Osteoblast (primary cell): ENCODE results near the gene DCK. TPM values are rescaled to one million over a fixed set of nuclear protein-coding genes. Genes with fewer than 3 reads are reported as not detected.
"Not testable (repeated sequence)": the region's sequence is repeated elsewhere in the genome, so short reads cannot be mapped to it uniquely, and the experiment has no call there.

Experiments
- DNase-seq: peaks from one replicate; pipeline ENCODE4 v3.0.0; 2011; ENCODE audit warnings: low spot score, mixed read lengths; ENCODE audit not compliant: insufficient read length; ENCODE audit errors: missing footprints
- H2AFZ ChIP-seq: 2 replicates; pipeline ENCODE4 v1.6.0; 2011; ENCODE audit warnings: mild to moderate bottlenecking, low read length
- H3K27ac ChIP-seq: 2 replicates; pipeline ENCODE4 v1.5.1; 2011; ENCODE audit warnings: mild to moderate bottlenecking, low read depth, low read length, moderate library complexity
- H3K27me3 ChIP-seq: 2 replicates; pipeline ENCODE4 v1.6.0; 2012; ENCODE audit warnings: mild to moderate bottlenecking, control low read depth, inconsistent platforms, low read length, moderate library complexity; ENCODE audit not compliant: insufficient read depth
- H3K36me3 ChIP-seq: 2 replicates; pipeline ENCODE4 v1.5.1; 2011; ENCODE audit warnings: mild to moderate bottlenecking, low read length, control low read depth, moderate library complexity; ENCODE audit not compliant: insufficient read depth
- H3K4me1 ChIP-seq: 2 replicates; pipeline ENCODE4 v1.5.1; 2011; ENCODE audit warnings: mild to moderate bottlenecking, low read length, control low read depth, moderate library complexity; ENCODE audit not compliant: insufficient read depth
- H3K4me2 ChIP-seq: 2 replicates; pipeline ENCODE4 v1.6.0; 2011; ENCODE audit warnings: mild to moderate bottlenecking, low read length; ENCODE audit not compliant: insufficient read depth
- H3K4me3 ChIP-seq: fragments of 200-600 bp; sonication (generic); 3 replicates; pipeline ENCODE4 v1.5.1; 2012; ENCODE audit warnings: mild to moderate bottlenecking, low read length, inconsistent platforms; ENCODE audit not compliant: insufficient read depth
- H3K79me2 ChIP-seq: 2 replicates; pipeline ENCODE4 v1.6.0; 2012; ENCODE audit warnings: mild to moderate bottlenecking, low read length, control low read depth, inconsistent platforms; ENCODE audit not compliant: insufficient read depth
- H3K9me3 ChIP-seq: 2 replicates; pipeline ENCODE4 v1.5.1; 2011; ENCODE audit warnings: low read depth, low read length, control low read depth
- H4K20me1 ChIP-seq: 2 replicates; pipeline ENCODE4 v1.6.0; 2012; ENCODE audit warnings: mild to moderate bottlenecking, low read length, control low read depth; ENCODE audit not compliant: insufficient read depth
- total RNA-seq: library from RNA; depleted of rRNA; stranded (reverse); fragments of >200 nt; gene quantifications from 2 replicates; pipeline ENCODE4 v1.2.3, GENCODE V29; 2012
- TF ChIP-seq, protein P1 (sequence below): IDR thresholded peaks from 2 replicates; pipeline ENCODE4 v1.5.1; 2011; ENCODE audit warnings: mild to moderate bottlenecking, low read depth, low read length, moderate library complexity; ENCODE audit errors: extremely low read depth

DCK gene
- total RNA-seq, 1 donor, result 13.8 TPM

DNA sequence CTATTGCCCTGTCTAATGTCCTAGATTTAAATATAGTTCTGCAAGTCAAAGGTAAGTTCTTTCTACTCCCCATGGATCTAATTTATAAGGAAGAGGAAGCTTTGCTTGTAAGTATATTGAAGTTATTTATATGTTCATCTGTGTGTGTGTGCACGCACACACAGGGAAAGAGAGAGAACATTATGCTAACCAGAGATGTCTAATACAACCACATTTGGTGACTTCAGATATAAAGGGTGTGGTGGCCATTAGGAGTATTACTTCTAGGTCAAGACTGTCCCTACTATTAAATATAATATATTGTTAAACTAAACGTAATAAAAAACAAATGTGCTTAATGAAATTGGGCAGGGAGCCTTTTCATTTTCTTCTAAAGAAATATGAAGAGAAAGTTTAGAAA is 4.1 kb downstream of the DCK start:
- no peak for DNase-seq
- no peak overlapping the region for H2AFZ ChIP-seq
- TF ChIP-seq, protein P1, sequence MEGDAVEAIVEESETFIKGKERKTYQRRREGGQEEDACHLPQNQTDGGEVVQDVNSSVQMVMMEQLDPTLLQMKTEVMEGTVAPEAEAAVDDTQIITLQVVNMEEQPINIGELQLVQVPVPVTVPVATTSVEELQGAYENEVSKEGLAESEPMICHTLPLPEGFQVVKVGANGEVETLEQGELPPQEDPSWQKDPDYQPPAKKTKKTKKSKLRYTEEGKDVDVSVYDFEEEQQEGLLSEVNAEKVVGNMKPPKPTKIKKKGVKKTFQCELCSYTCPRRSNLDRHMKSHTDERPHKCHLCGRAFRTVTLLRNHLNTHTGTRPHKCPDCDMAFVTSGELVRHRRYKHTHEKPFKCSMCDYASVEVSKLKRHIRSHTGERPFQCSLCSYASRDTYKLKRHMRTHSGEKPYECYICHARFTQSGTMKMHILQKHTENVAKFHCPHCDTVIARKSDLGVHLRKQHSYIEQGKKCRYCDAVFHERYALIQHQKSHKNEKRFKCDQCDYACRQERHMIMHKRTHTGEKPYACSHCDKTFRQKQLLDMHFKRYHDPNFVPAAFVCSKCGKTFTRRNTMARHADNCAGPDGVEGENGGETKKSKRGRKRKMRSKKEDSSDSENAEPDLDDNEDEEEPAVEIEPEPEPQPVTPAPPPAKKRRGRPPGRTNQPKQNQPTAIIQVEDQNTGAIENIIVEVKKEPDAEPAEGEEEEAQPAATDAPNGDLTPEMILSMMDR, result no peak

DNA sequence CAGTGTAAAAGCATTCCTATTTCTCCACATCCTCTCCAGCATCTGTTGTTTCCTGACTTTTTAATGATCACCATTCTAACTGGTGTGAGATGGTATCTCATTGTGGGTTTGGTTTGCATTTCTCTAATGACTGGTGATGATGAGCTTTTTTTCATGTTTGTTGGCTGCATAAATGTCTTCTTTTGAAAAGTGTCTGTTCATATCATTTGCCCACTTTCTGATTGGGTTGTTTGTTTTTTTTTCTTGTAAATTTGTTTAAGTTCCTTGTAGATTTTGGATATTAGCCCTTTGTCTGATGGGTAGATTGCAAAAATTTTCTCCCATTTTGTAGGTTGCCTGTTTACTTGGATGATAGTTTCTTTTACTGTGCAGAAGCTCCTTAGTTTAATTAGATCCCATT is 6.2 kb downstream of the DCK start:
- not testable (repeated sequence) for H3K4me3 ChIP-seq, H2AFZ ChIP-seq, H3K27me3 ChIP-seq, H3K9me3 ChIP-seq, H4K20me1 ChIP-seq, H3K27ac ChIP-seq, H3K4me1 ChIP-seq, H3K4me2 ChIP-seq, DNase-seq
- Histone ChIP-seq H3K79me2 (peaks cover 92% of the 10 kb centered on the region), H3K36me3 (peaks cover 11% of the 10 kb centered on the region)

More for the DNA sequence above, 4.1 kb downstream of the DCK start:
- H3K9me3 ChIP-seq, result no peaks in the 10 kb centered on the region
- H3K4me1 ChIP-seq, result peaks cover 17% of the 10 kb centered on the region
- H3K79me2 ChIP-seq, result peaks cover 84% of the 10 kb centered on the region
- no peaks in the 10 kb centered on the region for H3K27me3 ChIP-seq
- H3K27ac ChIP-seq, result no peak overlapping the region
- no peak overlapping the region for H3K4me2 ChIP-seq
- peaks cover 11% of the 10 kb centered on the region for H3K36me3 ChIP-seq
- no peak overlapping the region for H3K4me3 ChIP-seq
- H4K20me1 ChIP-seq, result no peaks in the 10 kb centered on the region

DNA sequence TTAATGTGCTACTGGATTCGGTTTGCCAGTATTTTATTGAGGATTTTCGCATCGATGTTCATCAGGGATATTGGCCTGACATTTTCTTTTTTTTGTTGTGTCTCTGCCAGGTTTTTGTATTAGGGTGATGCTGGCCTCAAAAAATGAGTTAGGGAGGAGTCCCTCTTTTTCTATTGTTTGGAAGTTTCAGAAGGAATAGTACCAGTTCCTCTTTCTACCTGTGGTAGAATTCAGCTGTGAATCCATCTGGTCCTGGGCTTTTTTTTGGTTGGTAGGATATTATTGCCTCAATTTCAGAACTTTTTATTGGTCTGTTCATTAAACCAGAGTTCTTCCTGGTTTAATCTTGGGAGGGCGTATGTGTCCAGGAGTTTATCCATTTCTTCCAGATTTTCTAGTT is 7.9 kb downstream of the DCK start:
- H4K20me1 ChIP-seq, DNase-seq, H3K4me3 ChIP-seq, H3K27ac ChIP-seq, H2AFZ ChIP-seq, H3K4me1 ChIP-seq, H3K27me3 ChIP-seq, H3K4me2 ChIP-seq, H3K9me3 ChIP-seq: not testable (repeated sequence)
- peaks cover 11% of the 10 kb centered on the region for H3K36me3 ChIP-seq
- peaks cover 88% of the 10 kb centered on the region for H3K79me2 ChIP-seq

DNA sequence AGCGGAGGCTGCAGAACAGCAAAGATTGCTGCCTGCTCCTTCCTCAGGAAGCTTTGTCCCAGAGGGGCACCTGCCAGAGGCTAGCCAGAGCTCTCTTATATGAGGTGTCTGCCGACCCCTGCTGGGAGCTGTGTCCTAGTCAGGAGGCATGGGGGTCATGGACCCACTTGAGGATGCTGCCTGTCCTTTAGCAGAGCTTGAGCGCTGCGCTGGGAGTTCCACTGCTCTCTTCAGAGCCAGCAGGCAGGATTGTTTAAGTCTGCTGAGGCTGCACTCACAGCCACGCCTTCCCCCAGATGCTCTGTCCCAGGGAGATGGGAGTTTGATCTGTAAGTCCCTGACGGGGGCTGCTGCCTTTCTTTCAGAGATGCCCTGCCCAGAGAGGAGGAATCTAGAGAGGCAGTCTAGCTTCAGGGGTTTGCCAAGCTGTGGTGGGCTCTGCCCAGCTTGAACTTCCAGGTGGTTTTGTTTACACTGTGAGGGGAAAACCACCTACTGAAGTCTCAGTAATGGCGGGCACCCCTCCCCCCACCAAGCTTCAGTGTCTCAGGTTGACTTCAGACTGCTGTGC is 10.9 kb downstream of the DCK start:
- Histone ChIP-seq H3K27ac (no peak overlapping the region), H4K20me1 (no peaks in the 10 kb centered on the region), H3K4me1 (peaks cover 11% of the 10 kb centered on the region), H3K4me2 (no peak overlapping the region), H3K79me2 (peaks cover 77% of the 10 kb centered on the region), H2AFZ (no peak overlapping the region), H3K9me3 (no peaks in the 10 kb centered on the region), H3K4me3 (no peak overlapping the region), H3K36me3 (no peaks in the 10 kb centered on the region), H3K27me3 (no peaks in the 10 kb centered on the region)
- DNase-seq, result no peak
- TF ChIP-seq, protein P1, result no peak

DNA sequence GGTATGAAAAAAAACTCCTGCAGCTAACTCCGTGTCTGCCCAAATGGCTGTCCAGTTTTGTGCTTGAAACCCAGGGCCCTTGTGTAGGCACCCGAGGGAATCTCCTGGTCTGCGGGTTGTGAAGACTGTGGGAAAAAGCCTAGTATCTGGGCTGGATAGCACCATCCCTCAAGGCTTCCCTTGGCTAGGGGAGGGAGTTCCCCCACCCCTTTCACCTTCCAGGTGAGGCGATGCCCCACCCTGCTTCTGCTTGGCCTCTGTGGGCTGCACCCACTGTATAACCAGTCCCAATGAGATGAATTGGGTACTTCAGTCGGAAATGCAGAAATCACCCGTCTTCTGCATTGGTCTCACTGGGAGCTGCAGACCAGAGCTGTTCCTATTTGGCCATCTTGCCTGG is 11.6 kb downstream of the DCK start:
- H3K27me3 ChIP-seq, result not testable (repeated sequence)
- H3K79me2 ChIP-seq, result peaks cover 74% of the 10 kb centered on the region

More for the DNA sequence above, 11.6 kb downstream of the DCK start:
- not testable (repeated sequence) for H3K27ac ChIP-seq, H3K9me3 ChIP-seq, H2AFZ ChIP-seq, H3K36me3 ChIP-seq, H3K4me2 ChIP-seq, DNase-seq, H4K20me1 ChIP-seq, H3K4me3 ChIP-seq
- H3K4me1 ChIP-seq, result peaks cover 18% of the 10 kb centered on the region
